ENCODE measurements around the gene GMEB2. TPM values are rescaled to one million over a fixed set of nuclear protein-coding genes. Genes with fewer than 3 reads are reported as not detected.

GMEB2 gene
- total RNA-seq (2022; extraction: Qiagen RNA extraction) = 8.5 to 10.5 TPM (median 10.0 TPM) in 5 replicates

GRCh38 chr20:63626424-63627128 is at the start of gene GMEB2:
TSS of gene GMEB2 (minus strand) at chr20:63627101. CDS start at chr20:63619397, 7,704 bp downstream.

GRCh38 chr20:63657937-63658748 is 31.2 kb upstream of the GMEB2 start, which contains the start of gene RTEL1:
TSS of gene RTEL1 (plus strand) at chr20:63658312. CDS start at chr20:63659403, 1,091 bp downstream.

DNA sequence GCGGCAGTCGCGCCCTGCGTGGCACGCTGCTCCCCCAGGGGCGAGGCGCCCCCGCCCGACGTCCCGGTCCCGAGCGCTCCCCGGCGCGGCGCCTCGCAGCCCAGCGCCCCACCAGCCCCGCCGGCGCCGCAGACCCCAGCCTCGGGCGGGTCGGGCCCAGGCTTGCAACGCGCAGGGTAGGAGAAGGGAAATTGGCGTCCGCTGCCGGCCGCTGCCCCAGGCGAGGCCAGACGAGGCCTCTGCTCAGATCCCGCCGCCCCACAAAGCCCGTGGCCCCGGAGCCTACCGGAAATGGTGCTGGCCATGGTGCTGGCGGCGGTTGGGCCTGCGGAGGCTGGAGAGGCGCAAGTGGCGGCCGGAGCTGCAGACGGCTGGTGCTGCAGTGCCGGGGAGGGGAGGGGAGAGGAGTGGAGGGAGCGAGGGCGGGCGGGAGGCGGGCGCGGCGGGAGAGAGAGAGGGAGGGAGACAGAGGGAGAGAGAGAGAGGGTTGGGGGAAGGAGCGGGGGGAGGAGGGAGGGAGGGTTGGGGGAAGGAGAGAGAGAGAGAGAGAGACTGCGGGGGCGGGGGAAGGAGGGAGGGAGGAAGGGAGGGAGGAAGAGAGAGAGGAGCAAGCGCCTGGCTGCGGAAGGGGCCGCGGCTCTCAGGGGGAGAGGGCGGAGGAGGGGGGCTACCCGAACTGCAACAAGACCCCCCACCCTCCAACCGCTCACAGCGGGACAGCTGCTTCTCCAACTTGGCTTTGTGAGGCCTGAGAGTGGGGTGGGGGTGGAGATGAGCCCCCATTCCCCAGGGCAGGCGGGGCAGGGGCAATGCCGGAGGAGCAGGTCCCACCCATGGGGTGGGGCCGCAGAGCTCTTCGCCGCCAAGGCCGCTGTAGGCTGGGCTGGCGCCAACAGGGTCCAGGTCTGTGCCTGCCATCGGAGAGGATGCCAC is 26.4 kb upstream of the GMEB2 start, which contains the start of gene STMN3:
TSS of gene STMN3 (minus strand) at position 384 of the 933 bp plus-strand sequence. CDS start at position 305, 79 bp downstream.

GRCh38 chr20:63574156-63574828 is 52.6 kb downstream of the GMEB2 start, which contains the start of gene HELZ2:
TSS of gene HELZ2 (minus strand) at chr20:63574239. CDS start at chr20:63572385, 1,854 bp downstream.

GRCh38 chr20:63553933-63554290 is 73.0 kb downstream of the GMEB2 start, which contains the start of gene FNDC11:
TSS of gene FNDC11 (plus strand) at chr20:63554159. CDS start at chr20:63555664, 1,505 bp downstream.

GRCh38 chr20:63547725-63548480 is 79.0 kb downstream of the GMEB2 start, which contains the start of gene SRMS:
TSS of gene SRMS (minus strand) at chr20:63547749. CDS start at chr20:63547463, 286 bp downstream.

Other genes starting within 250 kb of the GMEB2 start
- 0.22 to 0.64 TPM (median 0.44 TPM) in 5 replicates for gene KCNQ2, start 154.4 kb downstream of the GMEB2 start, total RNA-seq (2022; extraction: Qiagen RNA extraction)
- 138 to 177 TPM (median 153 TPM) in 5 replicates for gene EEF1A2, start 128.0 kb downstream of the GMEB2 start, total RNA-seq (2022; extraction: Qiagen RNA extraction)
- gene PPDPF, start 106.3 kb downstream of the GMEB2 start, total RNA-seq (2022; extraction: Qiagen RNA extraction) = 259 to 387 TPM (median 340 TPM) in 5 replicates
- 2.7 to 4.0 TPM (median 3.2 TPM) in 5 replicates for gene PTK6, start 89.7 kb downstream of the GMEB2 start, total RNA-seq (2022; extraction: Qiagen RNA extraction)
- gene SRMS, start 79.4 kb downstream of the GMEB2 start, total RNA-seq (2022; extraction: Qiagen RNA extraction) = 0.06 to 0.25 TPM (median 0.09 TPM) in 5 replicates
- 0.17 to 0.29 TPM (median 0.21 TPM) in 5 replicates for gene FNDC11, start 72.9 kb downstream of the GMEB2 start, total RNA-seq (2022; extraction: Qiagen RNA extraction)
- gene HELZ2, start 52.9 kb downstream of the GMEB2 start, total RNA-seq (2022; extraction: Qiagen RNA extraction) = 30.2 to 39.3 TPM (median 31.3 TPM) in 5 replicates
- 7.1 to 11.5 TPM (median 9.5 TPM) in 5 replicates for gene STMN3, start 26.3 kb upstream of the GMEB2 start, total RNA-seq (2022; extraction: Qiagen RNA extraction)
- gene RTEL1, start 31.2 kb upstream of the GMEB2 start, total RNA-seq (2022; extraction: Qiagen RNA extraction) = 4.1 to 7.9 TPM (median 5.6 TPM) in 5 replicates
- 0.22 to 0.87 TPM (median 0.69 TPM) in 5 replicates for gene TNFRSF6B, start 69.6 kb upstream of the GMEB2 start, total RNA-seq (2022; extraction: Qiagen RNA extraction)
- gene ARFRP1, start 80.9 kb upstream of the GMEB2 start, total RNA-seq (2022; extraction: Qiagen RNA extraction) = 30.6 to 43.0 TPM (median 36.4 TPM) in 5 replicates
- gene ZGPAT, start 80.9 kb upstream of the GMEB2 start, total RNA-seq (2022; extraction: Qiagen RNA extraction) = 20.1 to 30.0 TPM (median 26.1 TPM) in 5 replicates
- 3.7 to 10.8 TPM (median 9.0 TPM) in 5 replicates for gene LIME1, start 109.6 kb upstream of the GMEB2 start, total RNA-seq (2022; extraction: Qiagen RNA extraction)
- gene SLC2A4RG, start 112.7 kb upstream of the GMEB2 start, total RNA-seq (2022; extraction: Qiagen RNA extraction) = 55.9 to 101 TPM (median 89.8 TPM) in 5 replicates
- 0.73 to 0.85 TPM (median 0.76 TPM) in 5 replicates for gene ZBTB46, start 204.2 kb upstream of the GMEB2 start, total RNA-seq (2022; extraction: Qiagen RNA extraction)
- not detected in 5 replicates for gene ABHD16B, start 234.4 kb upstream of the GMEB2 start, total RNA-seq (2022; extraction: Qiagen RNA extraction)
- 131 to 135 TPM (median 134 TPM) in 5 replicates for gene TPD52L2, start 238.2 kb upstream of the GMEB2 start, total RNA-seq (2022; extraction: Qiagen RNA extraction)